ENCODE measurements around the gene COMMD4.
A peak's percentile ranks its signal among the peaks of the same experiment; 100 is the strongest.
"Not testable (repeated sequence)": the region's sequence is repeated elsewhere in the genome, so short reads cannot be mapped to it uniquely, and the experiment has no call there.

COMMD4 gene

GRCh38 chr15:75335705-75336355 is at the start of gene COMMD4:
Gene COMMD4 (plus strand): TSS chr15:75336063. CDS start chr15:75336090, 27 bp downstream.
- Histone ChIP-seq H3K36me3 (ENCODE audit: insufficient read depth, low read length) (peaks cover 5% of the 10 kb centered on the region; the same call in 1 of the 2 replicates), H3K9me3 (ENCODE audit: low read depth, low read length) (no peaks in the 10 kb centered on the region), H3K27ac (peak within 1 kb of the TSS; percentile 74), H3K4me3 (peak within 1 kb of the TSS; percentile 96), H3K9ac (ENCODE audit: insufficient read length) (peak within 1 kb of the TSS; percentile 93)
- TF ChIP-seq EZH2 (IDR thresholded peaks at IDR 0.05): no peak
- TF ChIP-seq POLR2AphosphoS5 (IDR thresholded peaks at IDR 0.05; ENCODE audit: borderline replicate concordance, low read depth, low read length): peak; percentile 84
- DNase-seq (ENCODE audit: low read depth, low spot score): peak; percentile 75

GRCh38 chr15:75293660-75294059 is 42.2 kb upstream of the COMMD4 start:
- H3K9ac ChIP-seq (ENCODE audit: insufficient read length); DNase-seq (ENCODE audit: low read depth, low spot score); H3K27ac ChIP-seq; H3K4me3 ChIP-seq; H3K36me3 ChIP-seq (ENCODE audit: insufficient read depth, low read length); H3K9me3 ChIP-seq (ENCODE audit: low read depth, low read length): not testable (repeated sequence)

- not testable (repeated sequence) for H3K9me3 ChIP-seq (ENCODE audit: low read depth, low read length); DNase-seq (ENCODE audit: low read depth, low spot score); H3K9ac ChIP-seq (ENCODE audit: insufficient read length); H3K36me3 ChIP-seq (ENCODE audit: insufficient read depth, low read length); H3K27ac ChIP-seq; H3K4me3 ChIP-seq
Observed at GRCh38 chr15:75298541-75299310, 37.1 kb upstream of the COMMD4 start.

- H3K9ac ChIP-seq (ENCODE audit: insufficient read length); H3K9me3 ChIP-seq (ENCODE audit: low read depth, low read length); H3K4me3 ChIP-seq; H3K36me3 ChIP-seq (ENCODE audit: insufficient read depth, low read length); H3K27ac ChIP-seq; DNase-seq (ENCODE audit: low read depth, low spot score): not testable (repeated sequence)
Observed at GRCh38 chr15:75299311-75299688, 36.6 kb upstream of the COMMD4 start.

- DNase-seq (ENCODE audit: low read depth, low spot score): not testable (repeated sequence)
Observed at GRCh38 chr15:75300026-75300425, 35.8 kb upstream of the COMMD4 start.

GRCh38 chr15:75302318-75302717 is 33.5 kb upstream of the COMMD4 start:
- H3K9ac ChIP-seq (ENCODE audit: insufficient read length): no peak overlapping the region
- TF ChIP-seq EZH2 (IDR thresholded peaks at IDR 0.05): no peak
- no peak for TF ChIP-seq FOXP2 (optimal IDR thresholded peaks at IDR 0.05; ENCODE audit: control extremely low read depth, extremely low read length, insufficient read depth)
- TF ChIP-seq POLR2AphosphoS5 (IDR thresholded peaks at IDR 0.05; ENCODE audit: borderline replicate concordance, low read depth, low read length): no peak
- DNase-seq (ENCODE audit: low read depth, low spot score): no peak
- no peaks in the 10 kb centered on the region for H3K9me3 ChIP-seq (ENCODE audit: low read depth, low read length)
- no peak overlapping the region for H3K4me3 ChIP-seq
- H3K27ac ChIP-seq: no peak overlapping the region
- H3K36me3 ChIP-seq (ENCODE audit: insufficient read depth, low read length): no peaks in the 10 kb centered on the region

More at GRCh38 chr15:75300026-75300425, 35.8 kb upstream of the COMMD4 start:
- H3K27ac ChIP-seq; H3K9me3 ChIP-seq (ENCODE audit: low read depth, low read length); H3K4me3 ChIP-seq; H3K36me3 ChIP-seq (ENCODE audit: insufficient read depth, low read length); H3K9ac ChIP-seq (ENCODE audit: insufficient read length): not testable (repeated sequence)

- not testable (repeated sequence) for H3K9me3 ChIP-seq (ENCODE audit: low read depth, low read length); H3K9ac ChIP-seq (ENCODE audit: insufficient read length); H3K36me3 ChIP-seq (ENCODE audit: insufficient read depth, low read length); H3K4me3 ChIP-seq; H3K27ac ChIP-seq; DNase-seq (ENCODE audit: low read depth, low spot score)
Observed at GRCh38 chr15:75302753-75303152, 33.1 kb upstream of the COMMD4 start.

- no peak for DNase-seq (ENCODE audit: low read depth, low spot score)
Observed at GRCh38 chr15:75306188-75306587, 29.7 kb upstream of the COMMD4 start.

GRCh38 chr15:75307778-75308390 is 28.0 kb upstream of the COMMD4 start:
- H3K9ac ChIP-seq (ENCODE audit: insufficient read length): no peak overlapping the region
- no peak overlapping the region for H3K27ac ChIP-seq
- no peak overlapping the region for H3K4me3 ChIP-seq
- peak; percentile 5 for DNase-seq (ENCODE audit: low read depth, low spot score)
- no peaks in the 10 kb centered on the region for H3K36me3 ChIP-seq (ENCODE audit: insufficient read depth, low read length)
- no peak for TF ChIP-seq EZH2 (IDR thresholded peaks at IDR 0.05)
- TF ChIP-seq POLR2AphosphoS5 (IDR thresholded peaks at IDR 0.05; ENCODE audit: borderline replicate concordance, low read depth, low read length): no peak
- no peak for TF ChIP-seq FOXP2 (optimal IDR thresholded peaks at IDR 0.05; ENCODE audit: control extremely low read depth, extremely low read length, insufficient read depth)
- no peaks in the 10 kb centered on the region for H3K9me3 ChIP-seq (ENCODE audit: low read depth, low read length)

More at GRCh38 chr15:75306188-75306587, 29.7 kb upstream of the COMMD4 start:
- Histone ChIP-seq H3K36me3 (ENCODE audit: insufficient read depth, low read length) (no peaks in the 10 kb centered on the region), H3K9me3 (ENCODE audit: low read depth, low read length) (no peaks in the 10 kb centered on the region), H3K4me3 (no peak overlapping the region), H3K27ac (no peak overlapping the region), H3K9ac (ENCODE audit: insufficient read length) (no peak overlapping the region)
- TF ChIP-seq POLR2AphosphoS5 (IDR thresholded peaks at IDR 0.05; ENCODE audit: borderline replicate concordance, low read depth, low read length) (no peak), EZH2 (IDR thresholded peaks at IDR 0.05) (no peak), FOXP2 (optimal IDR thresholded peaks at IDR 0.05; ENCODE audit: control extremely low read depth, extremely low read length, insufficient read depth) (no peak)

Measured in SK-N-MC (cell line).